IMR-90 (cell line): ENCODE results near the gene NELL1. TPM values are rescaled to one million over a fixed set of nuclear protein-coding genes. Genes with fewer than 3 reads are reported as not detected.

Experiments
- ATAC-seq: fragments of 200-7000 bp; cut with Tn5 transposase; 2 replicates; pipeline ENCODE4 v1.9.1; 2020; ENCODE audit warnings: low read depth, mild to moderate bottlenecking, moderate library complexity
- BruUV-seq: library from RNA; stranded (reverse); fragments of 400-500 nt; replicated peaks from 2 replicates; lab custom pipeline; 2021; lab: Mats Ljungman, UMichigan
- CTCF ChIA-PET: fragments of 300-600 bp; formaldehyde crosslinking; extraction: SDS; loops from one replicate; lab custom pipeline; 2021; ENCODE audit warnings: antibody characterized with exemption; lab: Yijun Ruan, JAX
- POLR2A ChIA-PET: fragments of 300-600 bp; sonication (Branson Sonifier 250); formaldehyde crosslinking; loops from one replicate; lab custom pipeline; 2022; ENCODE audit warnings: antibody characterized with exemption; ENCODE audit not compliant: unreplicated experiment; lab: Charles Lee
- DNase-seq: peaks from one replicate; pipeline ENCODE4 v3.0.0; 2013
- H2AFZ ChIP-seq: replicated peaks from 2 replicates; pipeline ENCODE3; 2013; ENCODE audit warnings: low read length, mild to moderate bottlenecking; ENCODE audit not compliant: poor library complexity
- H2AK5ac ChIP-seq: 2 replicates; pipeline ENCODE4 v1.6.1; 2013; ENCODE audit warnings: low read depth, low read length, inconsistent platforms
- H2AK9ac ChIP-seq: replicated peaks from 2 replicates; pipeline ENCODE3; 2013; ENCODE audit warnings: mild to moderate bottlenecking, low read depth, low read length, moderate library complexity; ENCODE audit not compliant: poor library complexity
- H2BK120ac ChIP-seq: 2 replicates; pipeline ENCODE4 v1.6.1; 2013; ENCODE audit warnings: low read depth, low read length, inconsistent platforms
- H2BK15ac ChIP-seq: 3 replicates; pipeline ENCODE4 v1.6.1; 2013; ENCODE audit warnings: low read depth, low read length, inconsistent platforms
- H2BK20ac ChIP-seq: 2 replicates; pipeline ENCODE4 v1.6.1; 2013; ENCODE audit warnings: low read depth, mild to moderate bottlenecking, inconsistent platforms, low read length, moderate library complexity
- H2BK5ac ChIP-seq: 2 replicates; pipeline ENCODE4 v1.6.1; 2013; ENCODE audit warnings: mild to moderate bottlenecking, low read depth, low read length, inconsistent platforms; ENCODE audit not compliant: poor library complexity, severe bottlenecking
- H3K14ac ChIP-seq: replicated peaks from 2 replicates; pipeline ENCODE4 v1.6.1; 2013; ENCODE audit warnings: low read depth, low read length, inconsistent platforms
- H3K18ac ChIP-seq: 2 replicates; pipeline ENCODE4 v1.6.1; 2013; ENCODE audit warnings: low read depth, low read length, control low read depth
- H3K23ac ChIP-seq: 2 replicates; pipeline ENCODE4 v1.6.1; 2013; ENCODE audit warnings: low read depth, low read length, inconsistent platforms
- H3K27ac ChIP-seq: 2 replicates; pipeline ENCODE4 v1.5.1; 2013; ENCODE audit warnings: mild to moderate bottlenecking, control low read depth, low read length; ENCODE audit not compliant: insufficient read depth
- H3K27me3 ChIP-seq: 2 replicates; pipeline ENCODE4 v1.6.1; 2013; ENCODE audit warnings: low read length; ENCODE audit not compliant: control insufficient read depth, insufficient read depth
- H3K36me3 ChIP-seq: 2 replicates; pipeline ENCODE4 v1.6.1; 2013; ENCODE audit warnings: low read length, mixed read lengths; ENCODE audit not compliant: control insufficient read depth, insufficient read depth
- H3K4ac ChIP-seq: 2 replicates; pipeline ENCODE4 v1.6.1; 2013; ENCODE audit warnings: low read depth, low read length, inconsistent platforms
- H3K4me1 ChIP-seq: 2 replicates; pipeline ENCODE4 v1.6.1; 2013; ENCODE audit warnings: low read length, mixed read lengths; ENCODE audit not compliant: control insufficient read depth, insufficient read depth
- H3K4me2 ChIP-seq: 2 replicates; pipeline ENCODE4 v1.6.1; 2013; ENCODE audit warnings: low read depth, mild to moderate bottlenecking, control low read depth, low read length, moderate library complexity
- H3K4me3 ChIP-seq: 2 replicates; pipeline ENCODE4 v1.5.1; 2013; ENCODE audit warnings: low read depth, mild to moderate bottlenecking, control low read depth, low read length, moderate library complexity; ENCODE audit not compliant: insufficient read depth
- H3K56ac ChIP-seq: 2 replicates; pipeline ENCODE4 v1.6.1; 2013; ENCODE audit warnings: low read length, inconsistent platforms; ENCODE audit not compliant: insufficient read depth; ENCODE audit errors: extremely low read depth
- H3K79me1 ChIP-seq, 2 experiments: 2 replicates each; pipeline ENCODE4 v1.6.1; 2013; ENCODE audit warnings: low read length in 2 of 2, inconsistent platforms in 1 of 2, low read depth in 1 of 2
- H3K9ac ChIP-seq: 2 replicates; pipeline ENCODE4 v1.6.1; 2013; ENCODE audit warnings: low read depth, low read length, control low read depth
- H3K9me1 ChIP-seq: 2 replicates; pipeline ENCODE4 v1.6.1; 2013; ENCODE audit warnings: low read length, inconsistent platforms; ENCODE audit not compliant: insufficient read depth
- H3K9me3 ChIP-seq: 2 replicates; pipeline ENCODE4 v1.6.1; 2013; ENCODE audit warnings: low read length; ENCODE audit not compliant: control insufficient read depth, insufficient read depth
- H4K20me1 ChIP-seq: 2 replicates; pipeline ENCODE4 v1.6.1; 2013; ENCODE audit warnings: low read length, inconsistent platforms; ENCODE audit not compliant: insufficient read depth
- H4K5ac ChIP-seq: 2 replicates; pipeline ENCODE4 v1.6.1; 2013; ENCODE audit warnings: mild to moderate bottlenecking, low read depth, low read length, control low read depth
- H4K8ac ChIP-seq, 2 experiments: 2 replicates each; pipeline ENCODE4 v1.6.1; 2013; ENCODE audit warnings: low read depth in 2 of 2, low read length in 2 of 2, control low read depth in 1 of 2, inconsistent platforms in 1 of 2
- H4K91ac ChIP-seq: 2 replicates; pipeline ENCODE4 v1.6.1; 2013; ENCODE audit warnings: low read depth, low read length, inconsistent platforms; ENCODE audit not compliant: insufficient read depth
- BHLHE40 ChIP-seq: fragments of 150-350 bp; IDR thresholded peaks from 2 replicates; pipeline ENCODE4 v1.6.1; 2016; ENCODE audit warnings: mild to moderate bottlenecking, low read depth, low read length
- CEBPB ChIP-seq: IDR thresholded peaks from 2 replicates; pipeline ENCODE4 v1.6.1; 2012; ENCODE audit warnings: low read depth, low read length, improper control_type of control experiment
- CHD1 ChIP-seq: IDR thresholded peaks from 2 replicates; pipeline ENCODE4 v1.6.1; 2012; ENCODE audit warnings: low read depth, low read length, improper control_type of control experiment
- ELK1 ChIP-seq: fragments of 150-350 bp; IDR thresholded peaks from 2 replicates; pipeline ENCODE4 v1.6.1; 2016; ENCODE audit warnings: low read depth, mild to moderate bottlenecking, low read length, moderate library complexity, borderline replicate concordance
- FOS ChIP-seq: fragments of 150-350 bp; IDR thresholded peaks from 2 replicates; pipeline ENCODE4 v1.6.1; 2016; ENCODE audit warnings: low read depth, low read length
- MAFK ChIP-seq: IDR thresholded peaks from 2 replicates; pipeline ENCODE4 v1.6.1; 2012; ENCODE audit warnings: low read depth, low read length, improper control_type of control experiment
- MAZ ChIP-seq: IDR thresholded peaks from 2 replicates; pipeline ENCODE4 v1.6.1; 2012; ENCODE audit warnings: low read depth, mild to moderate bottlenecking, low read length, improper control_type of control experiment, moderate library complexity, borderline replicate concordance
- POLR2A ChIP-seq: IDR thresholded peaks from 2 replicates; pipeline ENCODE4 v1.6.1; 2012; ENCODE audit warnings: mild to moderate bottlenecking, low read depth, low read length
- RAD21 ChIP-seq: IDR thresholded peaks from 2 replicates; pipeline ENCODE4 v1.6.1; 2012; ENCODE audit warnings: low read length, improper control_type of control experiment
- RCOR1 ChIP-seq: IDR thresholded peaks from 2 replicates; pipeline ENCODE4 v1.6.1; 2012; ENCODE audit warnings: mild to moderate bottlenecking, low read length, improper control_type of control experiment; ENCODE audit not compliant: insufficient replicate concordance
- RFX5 ChIP-seq: IDR thresholded peaks from 2 replicates; pipeline ENCODE4 v1.8.0; 2012; ENCODE audit warnings: low read depth, mild to moderate bottlenecking, low read length, moderate library complexity
- USF2 ChIP-seq: fragments of 150-350 bp; IDR thresholded peaks from 2 replicates; pipeline ENCODE4 v1.6.1; 2017; ENCODE audit warnings: mild to moderate bottlenecking, antibody characterized with exemption, low read length, low read depth
- WGBS, 2 experiments: methylation state at CpG; one replicate each; pipeline versions ENCODE4 v1.1.5 to v1.1.7; 2013; ENCODE audit warnings: missing lambda C conversion rate in 2 of 2; ENCODE audit not compliant: insufficient read length in 1 of 2; ENCODE audit errors: extremely low coverage in 2 of 2; 5-methylcytosine and 5-hydroxymethylcytosine counted together
- dilution Hi-C: fragments of 300-500 bp; cut with HindIII; formaldehyde crosslinking; loops from one replicate; pipeline ENCODE4 v1.14.3; 2018; ENCODE audit warnings: low sequenced_read_pairs; ENCODE audit not compliant: unreplicated experiment
- in situ Hi-C: fragments of 300-500 bp; cut with MboI; formaldehyde crosslinking; loops from 3 replicates; pipeline ENCODE4 v1.14.3; 2019; ENCODE audit warnings: low sequenced_read_pairs, inconsistent platforms, mixed read lengths
- intact Hi-C: fragments of 100-400 bp; cut with micrococcal nuclease; formaldehyde crosslinking; loops from 2 replicates; pipeline ENCODE4 v1.10.0; 2022
- polyA plus RNA-seq, 3 experiments: library from polyadenylated mRNA; depleted of rRNA; stranded (reverse); fragments of >200 nt; gene quantifications; 2 replicates each; pipeline ENCODE4 v1.2.3, GENCODE V29; 2012; ENCODE audit warnings: low replicate concordance in 1 of 3
- total RNA-seq: library from RNA; depleted of rRNA; stranded (reverse); fragments of >200 nt; gene quantifications from 2 replicates; pipeline ENCODE4 v1.2.3, GENCODE V29; 2012
- TF ChIP-seq, protein P1 (sequence below): conservative IDR thresholded peaks from 2 replicates; pipeline ENCODE4 v1.5.1; 2012; ENCODE audit warnings: mild to moderate bottlenecking, low read depth, low read length, improper control_type of control experiment

The NELL1 gene
- total and polyA plus RNA-seq, 2 of the 4 experiments (the other 2 are of a cell fraction): not detected

- H4K91ac ChIP-seq: no peak overlapping the region
- H3K56ac ChIP-seq: no peak overlapping the region
- H2BK5ac ChIP-seq: no peak overlapping the region
- H2AK9ac ChIP-seq: no peak overlapping the region
- no peaks in the 10 kb centered on the region for H3K36me3 ChIP-seq
- no peak overlapping the region for H2AK5ac ChIP-seq
- no peak overlapping the region for H3K4me2 ChIP-seq
- intact Hi-C loops: no loop called here
- no peak overlapping the region for H2BK20ac ChIP-seq
- H3K9ac ChIP-seq: no peak overlapping the region
- DNase-seq: no peak
- no peak overlapping the region for H3K4me3 ChIP-seq
- no peak overlapping the region for H3K4ac ChIP-seq
- no peaks in the 10 kb centered on the region for H3K79me1 ChIP-seq
- no TSS peak for BruUV-seq
- no peak overlapping the region for H2BK15ac ChIP-seq
- ChIA-PET CTCF (no interaction called here), POLR2A (no interaction called here)
- H3K18ac ChIP-seq: no peak overlapping the region
- no peaks in the 10 kb centered on the region for H4K20me1 ChIP-seq
- no peak overlapping the region for H4K8ac ChIP-seq
- no peak overlapping the region for H2BK120ac ChIP-seq
- no peak overlapping the region for H3K14ac ChIP-seq
- in situ Hi-C loops: no loop called here
- no peaks in the 10 kb centered on the region for H3K4me1 ChIP-seq
- no peak for ATAC-seq
- no peak overlapping the region for H2AFZ ChIP-seq
- H3K9me1 ChIP-seq: no peaks in the 10 kb centered on the region
- no peak overlapping the region for H3K23ac ChIP-seq
- H3K27me3 ChIP-seq: no peaks in the 10 kb centered on the region
- no peak overlapping the region for H4K5ac ChIP-seq
- peaks cover 5% of the 10 kb centered on the region for H3K9me3 ChIP-seq
- WGBS, 2 experiments: no CpG with 5 or more reads among the region's 2 CpGs
- TF ChIP-seq RFX5: no peak
- TF ChIP-seq RCOR1: no peak
- no peak for TF ChIP-seq BHLHE40
- no peak for TF ChIP-seq ELK1
- TF ChIP-seq CHD1: no peak
- no peak for TF ChIP-seq FOS
- TF ChIP-seq, protein P1, sequence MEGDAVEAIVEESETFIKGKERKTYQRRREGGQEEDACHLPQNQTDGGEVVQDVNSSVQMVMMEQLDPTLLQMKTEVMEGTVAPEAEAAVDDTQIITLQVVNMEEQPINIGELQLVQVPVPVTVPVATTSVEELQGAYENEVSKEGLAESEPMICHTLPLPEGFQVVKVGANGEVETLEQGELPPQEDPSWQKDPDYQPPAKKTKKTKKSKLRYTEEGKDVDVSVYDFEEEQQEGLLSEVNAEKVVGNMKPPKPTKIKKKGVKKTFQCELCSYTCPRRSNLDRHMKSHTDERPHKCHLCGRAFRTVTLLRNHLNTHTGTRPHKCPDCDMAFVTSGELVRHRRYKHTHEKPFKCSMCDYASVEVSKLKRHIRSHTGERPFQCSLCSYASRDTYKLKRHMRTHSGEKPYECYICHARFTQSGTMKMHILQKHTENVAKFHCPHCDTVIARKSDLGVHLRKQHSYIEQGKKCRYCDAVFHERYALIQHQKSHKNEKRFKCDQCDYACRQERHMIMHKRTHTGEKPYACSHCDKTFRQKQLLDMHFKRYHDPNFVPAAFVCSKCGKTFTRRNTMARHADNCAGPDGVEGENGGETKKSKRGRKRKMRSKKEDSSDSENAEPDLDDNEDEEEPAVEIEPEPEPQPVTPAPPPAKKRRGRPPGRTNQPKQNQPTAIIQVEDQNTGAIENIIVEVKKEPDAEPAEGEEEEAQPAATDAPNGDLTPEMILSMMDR: no peak
- no peak for TF ChIP-seq CEBPB
- TF ChIP-seq MAZ: no peak
- no peak for TF ChIP-seq MAFK
- TF ChIP-seq POLR2A: no peak
- no peak for TF ChIP-seq RAD21
- TF ChIP-seq USF2: no peak
- no peak overlapping the region for H3K27ac ChIP-seq
- dilution Hi-C loops: no loop called here
Observed at GRCh38 chr11:21321072-21321471, 651.7 kb downstream of the NELL1 start.
